HepG2 (cell line): ENCODE data around the gene PCAT6. TPM values are rescaled to one million over a fixed set of nuclear protein-coding genes. Genes with fewer than 3 reads are reported as not detected.

Experiments
- AGO1 ChIP-seq: fragments of 200-400 bp; formaldehyde crosslinking; IDR thresholded peaks from 2 replicates; pipeline ENCODE4 v1.6.1; 2017; ENCODE audit warnings: mild to moderate bottlenecking, low read depth, low read length, moderate library complexity; ENCODE audit not compliant: poor library complexity, severe bottlenecking
- ARID4A ChIP-seq: sonication (generic); formaldehyde crosslinking; IDR thresholded peaks from 2 replicates; pipeline ENCODE4 v1.5.0; 2020; ENCODE audit warnings: mild to moderate bottlenecking, missing genetic modification reagents, borderline replicate concordance
- BRF2 ChIP-seq: sonication (generic); formaldehyde crosslinking; IDR thresholded peaks from 2 replicates; pipeline ENCODE4 v1.8.1; 2022; ENCODE audit warnings: mild to moderate bottlenecking, missing genetic modification reagents
- DPF2 ChIP-seq: sonication (generic); formaldehyde crosslinking; IDR thresholded peaks from 2 replicates; pipeline ENCODE4 v1.4.0; 2020; ENCODE audit warnings: mild to moderate bottlenecking, low read depth, missing genetic modification reagents, borderline replicate concordance
- FOXA3 ChIP-seq: IDR thresholded peaks from 2 replicates; pipeline ENCODE4 v1.6.1; 2016; ENCODE audit warnings: missing genetic modification reagents, missing compliant biosample characterization
- JUNB ChIP-seq: sonication (generic); formaldehyde crosslinking; IDR thresholded peaks from 2 replicates; pipeline ENCODE4 v1.8.0; 2022; ENCODE audit warnings: missing genetic modification reagents, mild to moderate bottlenecking, borderline replicate concordance
- KDM3A ChIP-seq: IDR thresholded peaks from 2 replicates; pipeline ENCODE4 v1.6.1; 2018; ENCODE audit warnings: low read depth, missing compliant biosample characterization
- SSRP1 ChIP-seq: IDR thresholded peaks from 2 replicates; pipeline ENCODE4 v1.6.1; 2016; ENCODE audit warnings: control low read depth
- TFAP4 ChIP-seq: sonication (generic); IDR thresholded peaks from 2 replicates; pipeline ENCODE4 v1.6.1; 2016; ENCODE audit warnings: low read depth, borderline replicate concordance
- ZNF281 ChIP-seq: sonication (generic); formaldehyde crosslinking; IDR thresholded peaks from 2 replicates; pipeline ENCODE4 v1.4.0; 2020; ENCODE audit warnings: missing genetic modification reagents, borderline replicate concordance
- ZNF317 ChIP-seq: sonication (generic); formaldehyde crosslinking; IDR thresholded peaks from 2 replicates; pipeline ENCODE4 v1.5.0; 2020; ENCODE audit warnings: mild to moderate bottlenecking, missing genetic modification reagents
- ZNF326 ChIP-seq: sonication (generic); formaldehyde crosslinking; IDR thresholded peaks from 2 replicates; pipeline ENCODE4 v1.4.0; 2020; ENCODE audit warnings: missing genetic modification reagents, borderline replicate concordance
- ZNF513 ChIP-seq: sonication (generic); formaldehyde crosslinking; conservative IDR thresholded peaks from 2 replicates; pipeline ENCODE4 v1.5.0; 2020; ENCODE audit warnings: missing genetic modification reagents
- ZNF558 ChIP-seq: sonication (generic); formaldehyde crosslinking; IDR thresholded peaks from 2 replicates; pipeline ENCODE4 v1.9.0; 2022; ENCODE audit warnings: mild to moderate bottlenecking, missing genetic modification reagents, borderline replicate concordance
- ZNF644 ChIP-seq: IDR thresholded peaks from 2 replicates; pipeline ENCODE4 v1.6.1; 2016; ENCODE audit warnings: low read depth
- ZNF761 ChIP-seq: sonication (generic); formaldehyde crosslinking; conservative IDR thresholded peaks from 2 replicates; pipeline ENCODE4 v1.4.0; 2020; ENCODE audit warnings: mild to moderate bottlenecking, missing genetic modification reagents
- ZNF792 ChIP-seq: IDR thresholded peaks from 2 replicates; pipeline ENCODE4 v1.6.1; 2016
- polyA plus RNA-seq, 8 experiments: library from polyadenylated mRNA; depleted of rRNA in 3 of 8; stranded (reverse) in 7 of 8; unstranded in 1 of 8; fragments of >200 nt; fragmentation: Illumina TruSeq in 4 of 8; extraction: Trizol in 4 of 8; gene quantifications; 2 replicates each; pipeline versions ENCODE4 v1.2.1 to v1.2.3, GENCODE V29; 2011 to 2016; ENCODE audit warnings: low read depth in 4 of 8, missing spikeins in 1 of 8, mixed read lengths in 1 of 8; ENCODE audit not compliant: insufficient read depth in 1 of 8
- total RNA-seq, 5 experiments: library from RNA; depleted of rRNA; stranded (reverse); fragments of >200 nt; fragmentation: Illumina TruSeq; extraction: Trizol; gene quantifications; 2 replicates each; pipeline ENCODE4 v1.2.3, GENCODE V29; 2016; ENCODE audit warnings: low read depth in 1 of 5

Gene PCAT6
- total and polyA plus RNA-seq, 2 of the 13 experiments (the other 11 are each of a cell fraction or from before 2014, with no cell fraction given), result 0.60 to 4.4 TPM

- TF ChIP-seq ZNF281 (CRISPR knock-in tag) (peak; percentile 88), ARID4A (peak; percentile 96), ZNF761 (CRISPR knock-in tag) (no peak), AGO1 (no peak), ZNF326 (CRISPR knock-in tag) (no peak), KDM3A (CRISPR knock-in tag) (peak; percentile 77; the same call in 1 of the 2 replicates), TFAP4 (peak; percentile 100), ZNF317 (CRISPR knock-in tag) (peak; percentile 51; the same call in 1 of the 2 replicates), ZNF644 (no peak), FOXA3 (CRISPR knock-in tag) (peak; percentile 90), ZNF558 (peak; percentile 96), DPF2 (CRISPR knock-in tag) (no peak; the same call in 1 of the 2 replicates), SSRP1 (CRISPR knock-in tag) (no peak), ZNF513 (no peak), BRF2 (CRISPR knock-in tag) (0 out of 2 replicates have a peak, but pooled peaks have one; percentile 55), JUNB (CRISPR knock-in tag) (peak; percentile 62; the same call in 1 of the 2 replicates), ZNF792 (CRISPR knock-in tag) (peak; percentile 11; the same call in 1 of the 2 replicates)
These were observed at the start of gene PCAT6 (continued) for GRCh38 chr1:202810615-202811295.
